Measurements from ENCODE around the gene NOL6.
"Not testable (repeated sequence)": the region's sequence is repeated elsewhere in the genome, so short reads cannot be mapped to it uniquely, and the experiment has no call there.

Gene NOL6, protein sequence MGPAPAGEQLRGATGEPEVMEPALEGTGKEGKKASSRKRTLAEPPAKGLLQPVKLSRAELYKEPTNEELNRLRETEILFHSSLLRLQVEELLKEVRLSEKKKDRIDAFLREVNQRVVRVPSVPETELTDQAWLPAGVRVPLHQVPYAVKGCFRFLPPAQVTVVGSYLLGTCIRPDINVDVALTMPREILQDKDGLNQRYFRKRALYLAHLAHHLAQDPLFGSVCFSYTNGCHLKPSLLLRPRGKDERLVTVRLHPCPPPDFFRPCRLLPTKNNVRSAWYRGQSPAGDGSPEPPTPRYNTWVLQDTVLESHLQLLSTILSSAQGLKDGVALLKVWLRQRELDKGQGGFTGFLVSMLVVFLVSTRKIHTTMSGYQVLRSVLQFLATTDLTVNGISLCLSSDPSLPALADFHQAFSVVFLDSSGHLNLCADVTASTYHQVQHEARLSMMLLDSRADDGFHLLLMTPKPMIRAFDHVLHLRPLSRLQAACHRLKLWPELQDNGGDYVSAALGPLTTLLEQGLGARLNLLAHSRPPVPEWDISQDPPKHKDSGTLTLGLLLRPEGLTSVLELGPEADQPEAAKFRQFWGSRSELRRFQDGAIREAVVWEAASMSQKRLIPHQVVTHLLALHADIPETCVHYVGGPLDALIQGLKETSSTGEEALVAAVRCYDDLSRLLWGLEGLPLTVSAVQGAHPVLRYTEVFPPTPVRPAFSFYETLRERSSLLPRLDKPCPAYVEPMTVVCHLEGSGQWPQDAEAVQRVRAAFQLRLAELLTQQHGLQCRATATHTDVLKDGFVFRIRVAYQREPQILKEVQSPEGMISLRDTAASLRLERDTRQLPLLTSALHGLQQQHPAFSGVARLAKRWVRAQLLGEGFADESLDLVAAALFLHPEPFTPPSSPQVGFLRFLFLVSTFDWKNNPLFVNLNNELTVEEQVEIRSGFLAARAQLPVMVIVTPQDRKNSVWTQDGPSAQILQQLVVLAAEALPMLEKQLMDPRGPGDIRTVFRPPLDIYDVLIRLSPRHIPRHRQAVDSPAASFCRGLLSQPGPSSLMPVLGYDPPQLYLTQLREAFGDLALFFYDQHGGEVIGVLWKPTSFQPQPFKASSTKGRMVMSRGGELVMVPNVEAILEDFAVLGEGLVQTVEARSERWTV

DNA sequence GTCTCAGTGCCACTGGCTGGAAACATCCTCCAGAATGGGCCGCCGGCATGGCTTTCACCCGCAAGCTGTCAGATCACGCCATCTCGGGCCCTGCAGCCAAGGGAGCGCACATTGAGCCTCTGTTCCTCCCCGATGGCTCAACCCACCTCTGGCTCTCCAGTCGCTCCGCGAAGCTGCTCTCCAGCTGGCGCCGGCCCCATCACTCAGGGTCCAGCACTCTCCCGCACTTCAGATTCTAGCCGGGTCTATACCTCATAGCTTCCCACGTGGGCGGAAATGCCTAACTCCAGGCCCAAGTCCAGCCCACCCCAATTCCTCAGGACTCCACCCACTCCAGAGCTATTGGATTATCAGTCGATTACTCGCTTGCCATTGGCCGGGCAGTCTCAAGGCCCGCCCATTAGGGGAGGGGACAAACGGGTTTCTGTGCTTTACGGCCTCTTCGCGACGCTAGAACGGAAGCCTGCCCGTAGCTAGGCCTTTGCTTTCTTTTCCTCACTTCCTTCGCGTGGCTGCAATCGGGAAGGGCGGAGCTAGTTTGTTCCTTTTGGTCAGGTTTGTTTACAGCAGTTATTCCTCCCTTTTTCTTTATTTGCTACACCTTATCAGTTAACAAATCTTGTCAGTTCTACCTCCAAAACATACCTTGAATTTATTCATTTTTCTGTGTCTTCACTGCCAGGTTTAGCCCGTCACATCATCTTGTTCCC is at the start of gene NOL6:
Gene NOL6 (minus strand): TSS at position 282 of the 710 bp plus-strand sequence. CDS start 82 bp downstream, at position 200.
- peak; percentile 99 for DNase-seq

DNA sequence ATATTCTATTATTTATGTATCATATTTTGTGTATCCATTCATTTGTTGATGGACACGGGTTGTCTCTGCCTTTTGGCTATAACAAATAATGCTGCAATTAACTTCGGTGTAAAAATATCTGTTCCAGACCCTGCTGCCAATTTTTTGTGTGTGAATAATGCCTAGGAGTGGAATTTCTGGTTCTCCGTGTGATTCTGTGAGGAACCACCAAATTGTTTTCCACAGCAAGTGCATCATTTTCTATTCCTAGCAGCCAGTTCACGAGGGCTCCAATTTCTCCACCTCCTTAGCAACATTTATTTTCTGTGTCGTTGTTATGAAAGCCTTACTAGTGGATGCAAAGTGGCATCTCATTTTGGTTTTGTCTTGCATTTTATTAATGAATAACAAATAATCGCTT is 48.1 kb upstream of the NOL6 start:
- not testable (repeated sequence) for DNase-seq

DNA sequence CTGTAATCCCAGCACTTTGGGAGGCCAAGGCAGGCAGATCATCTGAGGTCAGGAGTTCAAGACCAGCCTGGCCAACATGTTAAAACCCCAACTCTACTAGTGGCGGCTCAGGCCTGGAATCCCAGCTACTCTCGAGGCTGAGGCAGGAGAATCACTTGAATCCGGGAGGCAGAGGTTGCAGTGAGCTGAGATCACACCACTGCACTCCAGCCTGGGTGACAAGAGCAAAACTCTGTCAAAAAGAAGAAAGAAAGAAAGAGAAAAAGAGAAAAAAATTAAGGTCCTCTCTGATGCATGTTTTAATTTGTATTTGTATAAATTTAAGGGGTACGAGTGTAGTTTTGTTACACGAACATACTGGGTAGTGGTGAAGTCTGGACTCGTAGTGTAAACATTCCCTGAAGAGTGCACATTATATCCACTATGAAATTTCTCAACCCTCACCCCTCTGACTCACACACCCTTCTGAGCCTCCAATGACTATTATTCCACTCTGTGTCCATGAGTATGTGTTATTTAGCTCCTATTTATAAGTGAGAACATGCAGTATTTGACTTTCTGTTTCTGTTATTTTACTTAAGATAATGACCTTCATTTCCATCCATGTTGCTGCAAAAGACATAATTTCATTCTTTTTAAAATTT is 44.3 kb upstream of the NOL6 start:
- DNase-seq = peak; percentile 62

DNA sequence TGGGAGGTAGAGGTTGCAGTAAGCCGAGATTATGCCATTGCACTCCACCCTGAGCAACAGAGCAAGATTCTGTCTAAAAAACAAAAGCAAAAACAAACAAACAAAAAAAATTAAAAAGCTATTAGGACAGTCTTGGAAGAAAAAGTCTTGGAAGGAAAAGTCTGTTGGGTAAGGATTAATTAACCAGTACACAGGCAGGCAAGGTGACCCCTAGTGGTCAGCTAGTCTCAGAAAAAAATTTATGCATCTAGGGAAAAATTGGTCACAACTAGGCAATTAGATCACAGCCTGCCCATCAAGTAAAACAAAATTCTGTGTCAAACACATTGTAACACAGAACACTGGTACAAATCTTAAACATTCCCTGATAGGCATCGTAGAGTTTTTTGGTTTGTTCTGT is 43.6 kb upstream of the NOL6 start:
- DNase-seq = peak; percentile 48

DNA sequence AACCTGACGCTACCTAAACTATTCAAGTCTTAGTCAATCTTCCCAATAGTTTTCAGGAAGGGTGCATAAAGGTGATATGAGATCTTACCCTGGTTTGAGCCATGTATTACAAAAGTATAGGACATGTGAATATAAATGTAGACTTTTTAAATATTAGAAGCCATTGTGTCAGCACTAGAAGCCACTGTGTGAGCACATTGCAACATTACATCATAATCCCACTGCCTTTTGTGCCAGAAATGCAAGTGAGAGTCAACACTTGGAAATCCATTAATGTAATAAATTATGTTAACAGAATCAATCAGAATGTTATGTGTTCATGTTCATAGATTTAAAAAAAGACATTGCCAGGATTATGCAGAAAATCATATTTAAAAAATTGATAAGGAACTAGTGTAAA is 42.7 kb upstream of the NOL6 start:
- not testable (repeated sequence) for DNase-seq

DNA sequence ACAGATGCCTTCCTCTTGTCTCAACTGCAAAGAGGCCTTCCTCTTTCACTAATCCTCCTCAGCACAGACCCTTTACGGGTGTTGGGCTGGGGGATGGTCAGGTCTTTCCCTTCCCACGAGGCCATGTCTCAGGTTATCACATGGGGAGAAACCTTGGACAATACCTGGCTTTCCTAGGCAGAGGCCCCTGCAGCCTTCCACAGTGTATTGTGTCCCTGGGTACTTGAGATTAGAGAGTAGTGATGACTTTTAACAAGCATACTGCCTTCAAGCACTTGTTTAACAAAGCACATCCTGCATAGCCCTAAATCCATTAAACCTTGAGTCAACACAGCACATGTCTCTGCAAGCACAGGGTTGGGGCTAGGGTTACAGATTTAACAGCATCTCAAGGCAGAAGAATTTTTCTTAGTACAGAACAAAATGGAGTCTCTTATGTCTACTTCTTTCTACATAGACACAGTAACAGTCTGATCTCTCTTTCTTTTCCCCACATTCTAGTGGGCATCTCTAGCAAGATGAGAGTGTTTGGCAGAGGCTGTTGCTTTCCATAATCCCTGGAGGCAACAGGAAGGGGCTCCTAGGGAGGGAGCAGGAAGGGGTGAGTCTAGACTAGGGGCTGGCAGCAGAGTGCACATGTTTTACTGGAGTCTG is 41.7 kb upstream of the NOL6 start:
- not testable (repeated sequence) for DNase-seq

DNA sequence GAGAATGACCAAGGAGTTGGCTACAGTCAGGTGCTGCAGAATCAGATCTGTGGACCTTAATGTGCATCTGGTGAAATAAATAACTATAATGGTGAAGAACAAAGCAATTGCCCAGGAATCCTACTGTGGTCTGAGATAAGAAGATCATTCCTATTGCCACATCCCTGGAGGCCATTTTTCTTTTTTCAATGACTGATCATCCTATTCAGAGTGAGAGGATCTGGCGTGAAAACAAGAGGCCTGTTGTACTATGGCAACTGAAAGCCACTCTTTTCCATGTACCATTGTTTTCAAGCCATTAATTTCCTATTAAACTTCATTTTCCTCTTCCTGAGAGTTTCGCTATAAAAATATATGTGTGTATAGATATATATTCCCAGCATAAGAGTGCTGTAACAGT is 38.8 kb upstream of the NOL6 start:
- DNase-seq = not testable (repeated sequence)

DNA sequence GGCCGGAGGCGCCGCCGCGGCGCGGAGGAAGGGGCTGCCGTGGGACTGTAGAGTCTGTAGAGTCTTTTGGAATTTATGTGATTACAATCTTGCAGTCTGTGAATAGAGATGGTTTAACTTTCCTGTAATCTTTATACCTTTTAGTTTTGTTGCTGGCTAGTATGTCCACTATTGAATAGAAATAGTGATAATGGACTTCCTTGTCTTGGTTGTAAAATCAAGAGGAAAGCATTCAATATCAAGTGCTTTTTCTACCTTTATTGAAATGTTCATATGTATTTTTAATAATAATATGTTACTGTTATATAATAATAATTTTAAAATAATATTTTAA is 37.4 kb upstream of the NOL6 start:
- DNase-seq = not testable (repeated sequence)

DNA sequence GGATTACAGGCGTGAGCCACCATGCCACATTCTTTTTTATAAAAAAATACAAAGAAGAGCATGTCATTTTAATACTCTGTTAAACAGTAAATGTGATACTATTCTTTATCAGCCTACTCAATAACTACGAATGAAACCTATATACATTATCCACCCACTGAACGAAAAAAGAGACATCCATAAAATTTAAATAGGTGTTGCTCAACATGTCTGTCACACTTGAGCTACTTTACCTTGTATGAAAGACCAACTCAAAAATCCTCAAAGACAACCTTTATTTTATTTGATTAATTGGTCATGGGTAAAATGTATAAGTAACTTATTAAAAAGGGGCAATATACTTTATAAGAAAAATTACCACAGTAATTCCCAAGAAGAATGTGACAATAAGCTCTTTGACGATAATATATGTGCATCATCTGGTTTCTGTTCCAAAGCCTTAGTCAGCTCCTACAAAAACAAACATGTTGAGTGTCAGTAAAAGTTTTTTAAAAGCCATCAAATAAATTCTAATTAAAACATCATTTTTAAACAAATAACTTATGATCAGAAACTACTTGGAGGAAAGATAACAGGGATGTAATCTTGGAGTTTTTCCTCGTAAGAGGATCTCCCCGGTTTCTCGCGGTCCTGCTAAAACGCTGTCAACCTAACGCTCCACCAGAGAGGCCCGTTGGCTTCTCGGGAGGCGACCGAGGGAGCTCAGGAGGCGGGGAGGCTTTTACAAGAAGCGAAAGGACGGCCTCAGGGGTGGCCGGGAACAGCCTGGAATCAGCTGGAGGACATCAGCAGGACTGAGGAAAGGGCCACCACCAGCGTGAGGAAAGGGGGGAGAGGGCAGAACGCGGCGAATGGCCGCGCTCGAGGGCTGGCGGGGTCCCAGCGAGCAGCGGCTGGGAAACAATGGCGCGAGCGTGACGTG is 36.8 kb upstream of the NOL6 start:
- DNase-seq = peak; percentile 65

DNA sequence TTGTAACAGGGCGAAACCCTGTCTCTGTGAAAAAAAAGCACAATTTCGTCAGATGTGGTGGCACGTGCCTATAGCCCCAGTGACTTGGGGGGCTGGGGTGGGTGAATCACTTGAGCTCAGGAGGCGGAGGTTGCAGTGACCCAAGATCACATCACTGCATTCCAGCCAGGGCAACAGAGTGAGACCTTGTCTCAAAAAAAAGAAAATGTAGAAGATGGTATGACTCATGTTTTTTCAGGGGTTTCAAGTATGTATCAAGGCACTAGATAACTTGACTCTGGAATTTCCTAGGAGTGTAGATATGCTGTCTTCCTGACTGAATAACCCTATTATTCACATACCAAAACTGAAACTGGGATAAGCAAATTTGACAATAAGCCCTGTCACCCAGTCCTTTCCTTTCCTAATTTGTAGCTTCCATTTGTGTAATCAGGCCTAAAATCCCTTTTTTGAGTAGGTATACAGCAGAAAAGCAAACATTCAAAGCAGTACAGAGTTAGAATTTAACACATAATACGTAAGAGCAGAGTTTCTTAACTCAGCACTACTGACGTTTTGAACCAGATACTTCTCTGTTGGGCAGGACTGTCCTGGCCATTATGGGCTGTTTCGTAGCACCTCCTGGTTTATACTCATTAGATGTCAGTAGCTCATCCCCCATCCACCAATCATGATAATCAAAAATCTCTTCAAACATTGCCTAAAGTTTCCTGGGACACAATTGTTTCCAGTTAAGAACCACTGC is 33.1 kb upstream of the NOL6 start:
- DNase-seq = peak; percentile 97

DNA sequence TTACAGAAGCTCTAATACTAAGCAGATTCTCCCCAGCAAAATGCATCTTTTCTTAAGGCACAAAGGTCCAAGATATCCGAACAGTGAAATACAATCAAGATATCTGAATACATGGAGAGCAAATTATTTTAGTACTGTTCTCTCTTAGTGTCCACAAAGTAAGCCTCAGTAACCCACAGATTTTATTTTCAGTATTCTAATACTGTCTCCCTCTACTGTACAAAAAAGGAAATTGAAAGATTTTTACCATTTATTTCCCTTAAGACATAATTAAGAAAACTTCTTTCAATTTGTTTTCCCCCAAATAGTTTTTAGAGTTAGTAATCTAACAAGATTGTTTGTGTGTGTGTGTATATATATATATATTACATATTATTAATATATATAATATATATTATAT is 24.7 kb upstream of the NOL6 start:
- DNase-seq = peak; percentile 23

DNA sequence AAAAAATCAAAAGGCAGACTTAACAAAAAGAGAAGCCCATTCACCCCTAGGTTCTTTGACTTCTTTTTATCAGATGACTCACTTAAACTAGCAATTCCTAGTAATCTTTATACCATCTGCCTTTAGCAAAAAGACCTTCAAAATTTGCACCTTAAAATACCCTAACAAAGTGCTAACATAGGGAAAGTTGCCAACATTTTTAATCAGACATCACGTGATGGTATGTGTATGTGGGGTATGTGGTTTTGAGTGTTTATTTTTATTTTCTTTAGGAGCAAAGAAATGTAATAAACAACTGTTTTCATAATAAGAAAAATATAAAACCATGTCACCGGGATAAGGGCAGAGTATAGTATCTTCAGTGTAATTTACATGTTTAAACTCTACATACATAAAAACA is 20.1 kb upstream of the NOL6 start:
- DNase-seq = not testable (repeated sequence)

DNA sequence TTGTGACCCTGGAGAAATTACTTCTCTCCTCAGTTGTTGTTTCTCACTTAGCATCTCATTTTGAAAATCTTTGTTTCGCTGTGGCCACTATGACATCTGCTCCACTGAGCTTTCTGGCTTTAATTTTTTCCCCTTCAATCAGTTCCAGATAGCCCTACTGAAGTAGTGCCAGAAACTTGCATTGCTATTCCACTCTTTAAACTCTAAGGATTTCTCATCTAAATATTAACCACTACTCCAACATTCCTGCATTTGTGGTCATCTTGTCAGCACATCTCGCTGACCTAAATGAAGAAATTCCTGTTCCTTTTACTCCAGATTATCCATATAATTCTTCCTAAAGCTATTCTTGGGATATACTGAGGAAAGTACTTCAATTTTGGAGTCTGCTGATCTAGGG is 15.3 kb upstream of the NOL6 start:
- DNase-seq = peak; percentile 80

DNA sequence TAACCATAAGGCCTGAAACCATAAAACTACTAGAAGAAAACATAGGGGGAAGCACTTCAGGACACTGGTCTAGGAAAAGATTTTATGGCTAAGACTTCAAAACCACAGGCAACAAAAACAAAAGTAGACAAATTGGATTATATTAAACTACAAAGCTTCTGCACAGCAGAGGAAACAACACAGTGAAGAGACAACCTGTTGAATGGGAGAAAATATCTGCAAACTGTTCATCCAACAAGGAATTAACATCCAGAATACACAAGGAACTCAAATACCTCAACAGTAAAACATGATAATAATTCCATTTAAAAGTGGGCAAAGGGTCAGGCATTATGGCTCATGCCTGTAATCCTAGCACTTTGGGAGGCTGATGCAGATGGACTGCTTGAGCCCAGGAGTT is 11.6 kb upstream of the NOL6 start:
- DNase-seq = not testable (repeated sequence)

DNA sequence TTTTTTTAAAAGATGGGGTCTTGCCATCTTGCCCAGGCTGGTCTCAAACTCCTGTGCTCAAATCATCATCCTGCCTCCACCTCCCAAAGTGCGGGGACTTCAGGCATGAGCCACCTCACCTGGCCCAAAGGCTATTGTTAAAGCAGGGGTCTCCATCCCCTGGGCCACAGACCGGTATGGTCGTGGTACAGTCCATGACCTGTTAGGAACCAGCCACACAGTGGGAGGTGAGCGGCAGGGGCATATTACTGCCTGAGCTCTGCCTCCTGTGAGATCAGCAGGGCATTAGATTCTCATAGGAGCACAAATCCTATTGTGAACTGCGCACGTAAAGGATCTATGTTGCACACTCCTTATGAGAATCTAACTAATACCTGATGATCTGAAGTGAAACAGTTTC is 7.3 kb upstream of the NOL6 start:
- DNase-seq = no peak

DNA sequence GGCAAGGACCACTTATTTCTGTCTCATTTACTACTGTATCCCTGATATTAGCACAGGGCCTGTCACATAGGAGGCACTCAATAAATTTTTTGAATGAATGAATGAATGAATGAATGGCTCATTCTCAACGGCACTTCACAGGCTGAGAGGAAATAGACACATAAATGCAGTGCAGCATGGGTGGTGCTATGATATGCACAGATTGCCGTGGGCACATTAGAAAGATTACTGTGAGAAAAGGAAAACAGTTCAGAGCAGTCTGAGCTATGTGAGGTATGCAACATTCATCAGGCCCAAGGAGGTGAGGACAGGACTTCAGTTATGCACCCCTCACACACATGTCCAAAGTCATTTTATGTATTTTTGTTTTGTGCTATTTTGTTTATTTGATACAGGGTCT is 6.4 kb upstream of the NOL6 start:
- no peak for DNase-seq

DNA sequence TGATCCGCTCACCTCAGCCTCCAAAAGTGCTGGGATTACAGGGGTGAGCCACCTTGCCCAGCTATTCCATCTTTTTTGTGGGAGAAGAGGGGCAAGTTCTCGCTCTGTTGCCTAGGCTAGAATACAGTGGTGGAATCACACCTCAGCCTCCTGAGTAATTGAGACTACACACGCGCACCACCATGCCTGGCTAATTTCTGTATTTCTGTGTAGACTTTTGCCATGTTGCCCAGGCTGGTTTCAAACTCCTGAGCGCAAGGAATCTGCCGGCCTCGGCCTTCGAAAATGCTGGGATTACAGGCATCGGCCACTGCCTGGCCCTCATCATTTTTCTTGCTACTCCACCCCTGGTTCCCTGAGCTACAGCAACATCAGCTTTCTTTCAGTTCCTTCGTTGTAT is 2.8 kb upstream of the NOL6 start:
- DNase-seq = no peak

DNA sequence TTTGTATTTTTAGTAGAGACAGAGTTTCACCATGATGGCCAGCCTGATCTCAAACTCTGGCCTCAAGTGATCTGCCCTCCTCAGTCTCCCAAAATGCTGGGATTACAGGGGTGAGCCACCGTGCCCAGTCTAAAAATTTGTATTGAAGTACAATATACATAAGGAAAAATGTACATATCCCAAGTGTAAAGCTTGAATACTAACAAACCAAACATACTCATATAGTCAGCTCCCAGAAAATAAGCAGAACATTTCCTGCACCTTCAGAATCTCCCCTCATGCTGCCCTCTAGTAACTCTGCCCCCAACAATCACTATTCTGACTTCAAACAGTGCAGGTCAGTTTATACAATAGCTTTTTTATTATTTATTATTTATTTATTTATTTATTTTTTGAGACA is 1.6 kb upstream of the NOL6 start:
- DNase-seq = no peak

DNA sequence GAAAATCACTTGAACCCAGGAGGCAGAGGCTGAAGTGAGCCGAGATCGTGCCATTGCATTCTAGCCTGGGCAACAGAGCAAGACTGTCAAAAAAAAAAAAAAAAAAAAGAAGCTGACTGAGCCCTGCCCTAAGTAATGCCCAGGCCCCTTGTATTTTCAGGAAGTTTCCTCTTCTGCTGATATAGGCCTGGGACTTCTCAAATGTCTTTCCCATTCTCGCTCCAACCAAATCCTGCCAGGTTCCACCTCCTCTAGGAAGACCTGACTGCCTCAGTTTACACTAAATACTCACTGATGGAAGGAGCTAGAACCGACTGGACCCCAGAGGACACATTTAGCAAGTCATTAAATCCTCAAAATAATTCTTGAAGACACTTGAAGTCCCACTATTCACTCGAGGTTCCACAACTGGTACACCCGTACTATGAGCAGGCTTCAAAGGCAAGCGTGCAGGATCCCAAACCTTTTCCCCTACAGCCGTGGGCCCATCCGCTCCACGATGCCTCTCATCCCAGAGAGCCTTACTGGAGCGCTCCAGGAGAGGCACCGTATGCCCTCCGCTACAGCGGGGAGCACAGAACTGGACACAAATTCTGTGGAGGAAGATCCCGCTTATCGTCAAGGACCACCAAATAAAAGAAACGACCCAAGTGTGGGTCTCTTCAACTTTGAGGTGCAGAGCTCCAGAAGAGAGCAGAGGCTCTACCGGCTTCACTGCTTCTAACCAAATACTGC is 676 bp downstream of the NOL6 start:
- no peak for DNase-seq
